DND-41 (cell line): ENCODE results near the gene FOCAD.

Experiments
- CTCF ChIP-seq: IDR thresholded peaks from 2 replicates; pipeline ENCODE4 v1.5.1; 2012; ENCODE audit warnings: borderline replicate concordance, low read length, moderate library complexity, mild to moderate bottlenecking; ENCODE audit not compliant: poor library complexity, severe bottlenecking; ENCODE audit errors: extremely low read depth
- EZH2 ChIP-seq: IDR thresholded peaks from 3 replicates; pipeline ENCODE4 v1.6.1; 2012; ENCODE audit warnings: borderline replicate concordance, low read depth, mild to moderate bottlenecking, moderate library complexity, low read length, inconsistent platforms; ENCODE audit not compliant: severe bottlenecking

DNA sequence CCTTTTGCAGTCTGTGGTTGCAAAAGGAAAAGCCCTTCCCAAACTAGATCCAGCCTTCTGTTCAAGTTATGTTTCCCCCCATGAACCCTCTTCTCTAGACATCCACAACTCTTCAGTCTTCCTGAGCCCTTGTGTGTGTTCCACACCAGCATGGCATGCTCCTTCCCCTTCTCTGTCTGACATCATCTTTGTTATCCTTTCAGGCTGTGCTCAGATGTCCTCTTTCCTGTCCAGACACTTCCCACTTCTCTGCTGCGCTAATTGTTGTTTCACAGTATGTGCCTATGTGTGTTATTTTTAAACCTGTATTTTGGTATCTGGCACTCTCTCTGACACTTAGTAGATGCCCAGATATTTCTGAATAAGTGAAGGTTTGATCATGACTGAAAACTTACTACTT lies 38.2 kb downstream of the FOCAD start:
- TF ChIP-seq EZH2 (no peak), CTCF (no peak)
